ENCODE data around the gene DAPK1.

DAPK1 gene

GRCh38 chr9:87703636-87704276 lies 206.1 kb downstream of the DAPK1 start:
- DNase-seq (ENCODE audit: low read depth, low spot score) = no peak
- CTCF ChIA-PET = interaction anchor here (0.7 to 5.6 kb wide), 3 partner anchors 19 to 25 kb away, joined by 3 to 32 read pairs (median 3); partner anchors contain the start of gene CTSL
- TF ChIP-seq CTCF (IDR thresholded peaks at IDR 0.05; ENCODE audit: insufficient read depth, low read length, missing control alignments) = no peak
- H3K4me3 ChIP-seq (ENCODE audit: low read depth, low read length) = no peak overlapping the region
- POLR2A ChIA-PET = no interaction called here

- TF ChIP-seq CTCF (IDR thresholded peaks at IDR 0.05; ENCODE audit: insufficient read depth, low read length, missing control alignments) = no peak
- no peak for DNase-seq (ENCODE audit: low read depth, low spot score)
- ChIA-PET POLR2A (no interaction called here), CTCF (interaction anchor here (0.7 to 5.6 kb wide), 2 partner anchors 20 to 22 kb away, joined by 3 to 32 read pairs; partner anchors contain the start of gene CTSL)
- no peak overlapping the region for H3K4me3 ChIP-seq (ENCODE audit: low read depth, low read length)
These were observed 206.7 kb downstream of the DAPK1 start for GRCh38 chr9:87704342-87704741.

- DNase-seq (ENCODE audit: low read depth, low spot score) = no peak
- H3K4me3 ChIP-seq (ENCODE audit: low read depth, low read length) = no peak overlapping the region
- CTCF ChIA-PET = no interaction called here
- no peak for TF ChIP-seq CTCF (IDR thresholded peaks at IDR 0.05; ENCODE audit: insufficient read depth, low read length, missing control alignments)
- POLR2A ChIA-PET = interaction anchor here (0.7 kb wide), 1 partner anchor 739 kb away, joined by 3 read pairs; no protein-coding TSS in a partner anchor
These were observed 208.5 kb downstream of the DAPK1 start for GRCh38 chr9:87706066-87706739.

GRCh38 chr9:87707805-87708506 lies 210.3 kb downstream of the DAPK1 start:
- DNase-seq (ENCODE audit: low read depth, low spot score) = no peak
- CTCF ChIA-PET = interaction anchor here (0.7 to 4.2 kb wide), 3 partner anchors 23 to 28 kb away, joined by 3 to 24 read pairs (median 4); no protein-coding TSS in a partner anchor
- POLR2A ChIA-PET = no interaction called here
- H3K4me3 ChIP-seq (ENCODE audit: low read depth, low read length) = no peak overlapping the region
- TF ChIP-seq CTCF (IDR thresholded peaks at IDR 0.05; ENCODE audit: insufficient read depth, low read length, missing control alignments) = no peak

- TF ChIP-seq CTCF (IDR thresholded peaks at IDR 0.05; ENCODE audit: insufficient read depth, low read length, missing control alignments) = no peak
- CTCF ChIA-PET = interaction anchor here (1.1 to 4.2 kb wide), 2 partner anchors 24 to 28 kb away, joined by 3 to 24 read pairs; no protein-coding TSS in a partner anchor
- no peak for DNase-seq (ENCODE audit: low read depth, low spot score)
- POLR2A ChIA-PET = no interaction called here
- H3K4me3 ChIP-seq (ENCODE audit: low read depth, low read length) = no peak overlapping the region
These were observed 210.9 kb downstream of the DAPK1 start for GRCh38 chr9:87708546-87708945.
